ENCODE data around the gene DOCK2. TPM values are rescaled to one million over a fixed set of nuclear protein-coding genes. Genes with fewer than 3 reads are reported as not detected.

DOCK2 gene
- total RNA-seq, 4 donors from 2014 or later, result 2.3 to 11.2 (median 3.2) TPM

GRCh38 chr5:169964246-169964645 lies 327.2 kb downstream of the DOCK2 start:
- no peaks in the 10 kb centered on the region for H3K27me3 ChIP-seq
- no peak for DNase-seq (ENCODE audit: low spot score in 2 of 2)
- no peak overlapping the region for H3K4me3 ChIP-seq
- no peaks in the 10 kb centered on the region for H3K36me3 ChIP-seq
- 93% methylated on average over 5 of the region's 5 CpGs for WGBS
- no peaks in the 10 kb centered on the region for H3K9me3 ChIP-seq
- TF ChIP-seq POLR2AphosphoS5 (IDR thresholded peaks at IDR 0.05) (no peak), EP300 (IDR thresholded peaks at IDR 0.05) (no peak), POLR2A (IDR thresholded peaks at IDR 0.05) (no peak), CTCF (IDR thresholded peaks at IDR 0.05) (no peak)
- no peak overlapping the region for H3K27ac ChIP-seq
- no peaks in the 10 kb centered on the region for H3K4me1 ChIP-seq

GRCh38 chr5:169970339-169970738 lies 333.3 kb downstream of the DOCK2 start:
- Histone ChIP-seq H3K4me3 (no peak overlapping the region), H3K4me1 (peaks cover 4% of the 10 kb centered on the region), H3K27me3 (no peaks in the 10 kb centered on the region), H3K36me3 (no peaks in the 10 kb centered on the region), H3K9me3 (no peaks in the 10 kb centered on the region), H3K27ac (no peak overlapping the region)
- no peak for DNase-seq (ENCODE audit: low spot score in 2 of 2)
- no peak for TF ChIP-seq POLR2A (IDR thresholded peaks at IDR 0.05)
- TF ChIP-seq CTCF (IDR thresholded peaks at IDR 0.05), result no peak
- TF ChIP-seq POLR2AphosphoS5 (IDR thresholded peaks at IDR 0.05), result no peak
- no peak for TF ChIP-seq EP300 (IDR thresholded peaks at IDR 0.05)

GRCh38 chr5:169970911-169971765 lies 334.1 kb downstream of the DOCK2 start:
- Histone ChIP-seq H3K36me3 (no peaks in the 10 kb centered on the region), H3K27ac (no peak overlapping the region)

GRCh38 chr5:169971780-169972179 lies 334.7 kb downstream of the DOCK2 start:
- Histone ChIP-seq H3K27me3 (no peaks in the 10 kb centered on the region), H3K4me1 (peaks cover 4% of the 10 kb centered on the region), H3K36me3 (no peaks in the 10 kb centered on the region), H3K27ac (no peak overlapping the region), H3K9me3 (no peaks in the 10 kb centered on the region), H3K4me3 (no peak overlapping the region)
- DNase-seq (ENCODE audit: low spot score in 2 of 2), result no peak
- no peak for TF ChIP-seq POLR2A (IDR thresholded peaks at IDR 0.05)
- no peak for TF ChIP-seq POLR2AphosphoS5 (IDR thresholded peaks at IDR 0.05)
- no peak for TF ChIP-seq EP300 (IDR thresholded peaks at IDR 0.05)
- no peak for TF ChIP-seq CTCF (IDR thresholded peaks at IDR 0.05)
- WGBS, result 100% methylated on average over 1 of the region's 1 CpG

More at GRCh38 chr5:169970911-169971765, 334.1 kb downstream of the DOCK2 start:
- 40% methylated on average over 8 of the region's 8 CpGs for WGBS
- Histone ChIP-seq H3K4me3 (no peak overlapping the region), H3K9me3 (no peaks in the 10 kb centered on the region), H3K27me3 (no peaks in the 10 kb centered on the region), H3K4me1 (peaks cover 4% of the 10 kb centered on the region)
- DNase-seq (ENCODE audit: low spot score in 2 of 2), result no peak
- TF ChIP-seq CTCF (IDR thresholded peaks at IDR 0.05) (no peak), POLR2AphosphoS5 (IDR thresholded peaks at IDR 0.05) (no peak), EP300 (IDR thresholded peaks at IDR 0.05) (no peak), POLR2A (IDR thresholded peaks at IDR 0.05) (no peak)

GRCh38 chr5:169973056-169973455 lies 336.0 kb downstream of the DOCK2 start:
- H3K9me3 ChIP-seq, result no peaks in the 10 kb centered on the region
- no peak for DNase-seq (ENCODE audit: low spot score in 2 of 2)
- H3K36me3 ChIP-seq, result no peaks in the 10 kb centered on the region
- 72% methylated on average over 3 of the region's 3 CpGs for WGBS
- peaks cover 4% of the 10 kb centered on the region for H3K4me1 ChIP-seq
- H3K27ac ChIP-seq, result no peak overlapping the region
- TF ChIP-seq POLR2A (IDR thresholded peaks at IDR 0.05), result no peak
- no peak for TF ChIP-seq CTCF (IDR thresholded peaks at IDR 0.05)
- no peak for TF ChIP-seq EP300 (IDR thresholded peaks at IDR 0.05)
- TF ChIP-seq POLR2AphosphoS5 (IDR thresholded peaks at IDR 0.05), result no peak
- H3K4me3 ChIP-seq, result no peak overlapping the region
- H3K27me3 ChIP-seq, result no peaks in the 10 kb centered on the region
